Measurements from ENCODE around the gene CDC42SE2.
A peak's percentile ranks its signal among the peaks of the same experiment; 100 is the strongest.
"Not testable (repeated sequence)": the region's sequence is repeated elsewhere in the genome, so short reads cannot be mapped to it uniquely, and the experiment has no call there.

The CDC42SE2 gene

GRCh38 chr5:131373265-131373664, 109.4 kb downstream of the CDC42SE2 start:
- no peak for DNase-seq

- no peak for DNase-seq
These were observed 111.5 kb downstream of the CDC42SE2 start for GRCh38 chr5:131375351-131375750.

GRCh38 chr5:131377346-131377745, 113.5 kb downstream of the CDC42SE2 start:
- no peak for DNase-seq

GRCh38 chr5:131377785-131378325, 114.0 kb downstream of the CDC42SE2 start:
- DNase-seq: no peak

- no peak for DNase-seq
These were observed 115.1 kb downstream of the CDC42SE2 start for GRCh38 chr5:131378721-131379541.

- DNase-seq: no peak
These were observed 115.9 kb downstream of the CDC42SE2 start for GRCh38 chr5:131379723-131380122.

GRCh38 chr5:131380238-131380637, 116.4 kb downstream of the CDC42SE2 start:
- not testable (repeated sequence) for DNase-seq

- DNase-seq: no peak
These were observed 117.2 kb downstream of the CDC42SE2 start for GRCh38 chr5:131381021-131381420.

GRCh38 chr5:131381777-131382176, 117.9 kb downstream of the CDC42SE2 start:
- no peak for DNase-seq

- DNase-seq: peak; percentile 46 to 57
These were observed 118.8 kb downstream of the CDC42SE2 start for GRCh38 chr5:131382407-131383395.

GRCh38 chr5:131384173-131384572, 120.3 kb downstream of the CDC42SE2 start:
- DNase-seq: no peak

GRCh38 chr5:131384616-131385214, 120.9 kb downstream of the CDC42SE2 start:
- no peak for DNase-seq

- DNase-seq: no peak
These were observed 122.3 kb downstream of the CDC42SE2 start for GRCh38 chr5:131386124-131386523.

- DNase-seq: peak; percentile 34 to 61
These were observed 122.9 kb downstream of the CDC42SE2 start for GRCh38 chr5:131386779-131387178.

GRCh38 chr5:131387255-131387654, 123.4 kb downstream of the CDC42SE2 start:
- DNase-seq: no peak

GRCh38 chr5:131389096-131389868, 125.4 kb downstream of the CDC42SE2 start:
- no peak for DNase-seq

- no peak for DNase-seq
These were observed 126.0 kb downstream of the CDC42SE2 start for GRCh38 chr5:131389869-131390265.

- DNase-seq: no peak
These were observed 128.7 kb downstream of the CDC42SE2 start for GRCh38 chr5:131392466-131393095.

- no peak for DNase-seq
These were observed 129.7 kb downstream of the CDC42SE2 start for GRCh38 chr5:131393498-131393968.

GRCh38 chr5:131394128-131394527, 130.3 kb downstream of the CDC42SE2 start:
- DNase-seq: no peak

GRCh38 chr5:131396015-131396414, 132.2 kb downstream of the CDC42SE2 start:
- DNase-seq: no peak

Measured in SHP77 (cell line).